ENCODE results near the gene HIPK2. TPM values are rescaled to one million over a fixed set of nuclear protein-coding genes. Genes with fewer than 3 reads are reported as not detected.
A peak's percentile ranks its signal among the peaks of the same experiment; 100 is the strongest.

The HIPK2 gene
- total RNA-seq, 1 donor = 12.7 TPM

DNA sequence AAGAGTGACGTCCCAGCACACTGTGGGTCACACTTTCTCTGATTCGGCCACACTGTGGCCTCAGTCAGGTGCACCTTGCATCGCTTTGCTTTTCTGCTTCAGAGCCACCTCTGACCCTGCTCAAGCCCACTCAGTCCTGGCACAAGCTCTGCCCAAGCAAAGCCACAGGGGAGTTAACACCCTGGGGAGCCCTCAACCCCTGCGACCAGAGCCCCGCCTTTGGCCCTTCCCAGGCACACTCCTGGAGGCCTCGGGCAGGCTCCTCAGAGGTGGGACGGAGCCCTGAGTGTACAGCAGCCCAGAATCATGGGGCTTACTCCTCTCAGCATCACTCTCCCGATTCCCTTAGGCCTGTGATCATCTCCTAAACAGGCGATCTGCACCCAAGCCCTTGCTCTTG lies 71.0 kb downstream of the HIPK2 start:
- H3K9me3 ChIP-seq (ENCODE audit: low read depth, low read length) = no peaks in the 10 kb centered on the region
- H3K4me1 ChIP-seq (ENCODE audit: insufficient read depth, low read length) = peaks cover 18% of the 10 kb centered on the region
- peaks cover 44% of the 10 kb centered on the region for H4K20me1 ChIP-seq (ENCODE audit: insufficient read depth, low read length)
- H2AFZ ChIP-seq (ENCODE audit: low read length) = no peak overlapping the region
- TF ChIP-seq, protein P1, sequence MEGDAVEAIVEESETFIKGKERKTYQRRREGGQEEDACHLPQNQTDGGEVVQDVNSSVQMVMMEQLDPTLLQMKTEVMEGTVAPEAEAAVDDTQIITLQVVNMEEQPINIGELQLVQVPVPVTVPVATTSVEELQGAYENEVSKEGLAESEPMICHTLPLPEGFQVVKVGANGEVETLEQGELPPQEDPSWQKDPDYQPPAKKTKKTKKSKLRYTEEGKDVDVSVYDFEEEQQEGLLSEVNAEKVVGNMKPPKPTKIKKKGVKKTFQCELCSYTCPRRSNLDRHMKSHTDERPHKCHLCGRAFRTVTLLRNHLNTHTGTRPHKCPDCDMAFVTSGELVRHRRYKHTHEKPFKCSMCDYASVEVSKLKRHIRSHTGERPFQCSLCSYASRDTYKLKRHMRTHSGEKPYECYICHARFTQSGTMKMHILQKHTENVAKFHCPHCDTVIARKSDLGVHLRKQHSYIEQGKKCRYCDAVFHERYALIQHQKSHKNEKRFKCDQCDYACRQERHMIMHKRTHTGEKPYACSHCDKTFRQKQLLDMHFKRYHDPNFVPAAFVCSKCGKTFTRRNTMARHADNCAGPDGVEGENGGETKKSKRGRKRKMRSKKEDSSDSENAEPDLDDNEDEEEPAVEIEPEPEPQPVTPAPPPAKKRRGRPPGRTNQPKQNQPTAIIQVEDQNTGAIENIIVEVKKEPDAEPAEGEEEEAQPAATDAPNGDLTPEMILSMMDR (IDR thresholded peaks at IDR 0.05; ENCODE audit: extremely low read depth, low read depth, low read length) = no peak
- H3K4me2 ChIP-seq (ENCODE audit: insufficient read depth, low read length) = no peak overlapping the region
- H3K4me3 ChIP-seq (ENCODE audit: insufficient read depth, low read length) = no peak overlapping the region
- H3K27me3 ChIP-seq (ENCODE audit: insufficient read depth, low read length) = no peaks in the 10 kb centered on the region
- no peak overlapping the region for H3K27ac ChIP-seq (ENCODE audit: low read depth, low read length)
- peaks cover 87% of the 10 kb centered on the region for H3K79me2 ChIP-seq (ENCODE audit: insufficient read depth, low read length)
- DNase-seq (ENCODE audit: insufficient read length, low spot score, missing footprints) = peak; percentile 41
- H3K36me3 ChIP-seq (ENCODE audit: insufficient read depth, low read length) = peaks cover 27% of the 10 kb centered on the region

DNA sequence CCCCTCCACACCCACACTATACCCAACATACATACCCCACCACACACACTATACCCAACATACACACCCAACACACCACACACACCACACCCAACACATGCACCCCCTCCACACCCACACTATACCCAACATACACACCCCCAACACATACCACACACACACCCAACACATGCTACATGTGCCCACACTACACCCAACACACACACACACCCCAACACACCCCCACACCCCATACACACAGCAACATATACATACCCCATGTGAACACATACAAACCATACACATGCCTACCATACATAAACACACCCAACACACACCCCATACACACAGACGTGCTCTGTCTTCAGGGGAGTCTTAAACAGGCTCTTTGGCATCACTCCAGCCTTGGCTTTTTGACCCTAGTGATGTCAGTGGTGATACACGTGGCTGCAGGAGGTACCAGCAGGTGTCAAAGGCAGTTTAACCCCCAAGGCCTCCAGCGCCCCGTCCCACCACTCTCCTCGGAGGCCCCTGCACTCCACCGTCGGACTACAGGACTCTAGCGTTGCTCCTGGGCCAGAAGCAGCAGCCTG lies 73.4 kb downstream of the HIPK2 start:
- Histone ChIP-seq H4K20me1 (ENCODE audit: insufficient read depth, low read length) (peaks cover 45% of the 10 kb centered on the region), H3K27me3 (ENCODE audit: insufficient read depth, low read length) (no peaks in the 10 kb centered on the region), H3K9me3 (ENCODE audit: low read depth, low read length) (no peaks in the 10 kb centered on the region), H3K4me1 (ENCODE audit: insufficient read depth, low read length) (peaks cover 10% of the 10 kb centered on the region), H3K4me3 (ENCODE audit: insufficient read depth, low read length) (no peak overlapping the region), H3K27ac (ENCODE audit: low read depth, low read length) (no peak overlapping the region), H3K4me2 (ENCODE audit: insufficient read depth, low read length) (no peak overlapping the region), H2AFZ (ENCODE audit: low read length) (no peak overlapping the region), H3K36me3 (ENCODE audit: insufficient read depth, low read length) (peaks cover 30% of the 10 kb centered on the region), H3K79me2 (ENCODE audit: insufficient read depth, low read length) (peaks cover 93% of the 10 kb centered on the region)
- TF ChIP-seq, protein P1 (IDR thresholded peaks at IDR 0.05; ENCODE audit: extremely low read depth, low read depth, low read length) = no peak
- peak; percentile 62 for DNase-seq (ENCODE audit: insufficient read length, low spot score, missing footprints)

DNA sequence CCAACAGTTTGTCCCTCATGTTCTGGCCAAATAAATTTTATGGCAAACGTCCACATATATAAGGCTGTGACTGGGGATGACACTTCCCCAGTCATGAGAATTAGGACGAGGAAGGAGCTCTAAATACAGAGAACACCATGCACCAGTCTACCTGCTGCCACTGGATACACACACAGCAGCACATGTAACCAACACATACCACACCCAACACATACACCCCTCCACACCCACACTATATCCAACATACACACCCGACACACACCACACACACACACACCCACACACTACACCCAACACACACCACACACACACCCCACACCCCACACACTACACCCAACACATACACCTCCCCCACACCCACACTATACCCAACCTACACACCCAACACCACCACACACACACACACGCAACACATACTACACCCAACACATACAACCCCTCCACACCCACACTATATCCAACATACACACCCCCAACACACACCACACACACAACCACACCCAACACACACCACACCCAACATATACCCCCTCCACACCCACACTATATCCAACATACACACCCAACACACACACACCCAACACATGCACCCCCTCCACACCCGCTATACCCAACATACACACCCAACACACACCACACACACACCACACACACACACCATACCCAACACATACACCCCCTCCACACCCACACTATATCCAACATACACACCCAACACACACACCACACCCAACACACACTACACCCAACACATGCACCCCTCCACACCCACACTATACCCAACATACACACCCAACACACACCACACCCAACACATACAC lies 74.1 kb downstream of the HIPK2 start:
- Histone ChIP-seq H3K4me1 (ENCODE audit: insufficient read depth, low read length) (peaks cover 5% of the 10 kb centered on the region), H4K20me1 (ENCODE audit: insufficient read depth, low read length) (peaks cover 39% of the 10 kb centered on the region), H3K27ac (ENCODE audit: low read depth, low read length) (no peak overlapping the region), H3K9me3 (ENCODE audit: low read depth, low read length) (no peaks in the 10 kb centered on the region), H2AFZ (ENCODE audit: low read length) (no peak overlapping the region), H3K4me3 (ENCODE audit: insufficient read depth, low read length) (no peak overlapping the region), H3K4me2 (ENCODE audit: insufficient read depth, low read length) (no peak overlapping the region), H3K79me2 (ENCODE audit: insufficient read depth, low read length) (peaks cover 94% of the 10 kb centered on the region), H3K27me3 (ENCODE audit: insufficient read depth, low read length) (no peaks in the 10 kb centered on the region), H3K36me3 (ENCODE audit: insufficient read depth, low read length) (peaks cover 30% of the 10 kb centered on the region)
- TF ChIP-seq, protein P1 (IDR thresholded peaks at IDR 0.05; ENCODE audit: extremely low read depth, low read depth, low read length) = no peak
- no peak for DNase-seq (ENCODE audit: insufficient read length, low spot score, missing footprints)

DNA sequence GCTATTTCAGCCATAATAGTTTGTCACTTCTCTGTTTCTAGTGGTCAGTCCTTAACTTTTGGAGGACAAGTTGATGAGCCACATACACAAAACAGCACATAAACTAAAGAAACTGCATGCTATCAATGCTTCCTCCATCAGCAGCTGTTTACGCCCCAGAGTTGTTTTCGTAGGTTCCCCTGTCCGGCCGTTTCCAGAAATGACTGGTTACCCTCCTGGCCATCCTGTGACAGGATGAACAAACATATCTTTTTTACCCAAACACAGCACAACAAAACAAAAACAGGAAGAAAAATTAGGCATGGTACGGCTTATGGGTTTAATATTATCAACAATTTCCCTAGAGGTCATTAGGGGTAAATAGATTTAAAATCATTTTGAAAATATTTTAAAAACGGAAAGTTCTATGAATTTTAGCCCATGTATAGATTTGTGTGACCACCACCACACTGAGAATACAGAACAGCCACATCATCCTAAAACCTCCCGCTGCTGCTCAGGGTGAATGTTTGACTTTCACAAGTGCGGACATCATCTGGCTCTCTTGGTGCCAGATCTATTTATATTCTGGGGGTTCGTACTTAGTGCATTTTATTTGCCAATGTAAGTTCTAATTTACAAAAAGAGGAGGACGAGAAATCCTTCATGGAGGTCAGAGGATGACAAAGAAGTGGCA lies 74.8 kb downstream of the HIPK2 start:
- DNase-seq (ENCODE audit: insufficient read length, low spot score, missing footprints) = peak; percentile 68
- no peak overlapping the region for H3K4me2 ChIP-seq (ENCODE audit: insufficient read depth, low read length)
- H4K20me1 ChIP-seq (ENCODE audit: insufficient read depth, low read length) = peaks cover 34% of the 10 kb centered on the region
- no peak overlapping the region for H3K4me3 ChIP-seq (ENCODE audit: insufficient read depth, low read length)
- H3K9me3 ChIP-seq (ENCODE audit: low read depth, low read length) = no peaks in the 10 kb centered on the region
- H3K27ac ChIP-seq (ENCODE audit: low read depth, low read length) = peak overlapping the region; percentile 17
- TF ChIP-seq, protein P1 (IDR thresholded peaks at IDR 0.05; ENCODE audit: extremely low read depth, low read depth, low read length) = no peak
- peaks cover 5% of the 10 kb centered on the region for H3K4me1 ChIP-seq (ENCODE audit: insufficient read depth, low read length)
- H3K36me3 ChIP-seq (ENCODE audit: insufficient read depth, low read length) = peaks cover 30% of the 10 kb centered on the region
- peaks cover 94% of the 10 kb centered on the region for H3K79me2 ChIP-seq (ENCODE audit: insufficient read depth, low read length)
- H3K27me3 ChIP-seq (ENCODE audit: insufficient read depth, low read length) = no peaks in the 10 kb centered on the region
- H2AFZ ChIP-seq (ENCODE audit: low read length) = no peak overlapping the region
